OCI-LY7 (cell line): ENCODE results near the gene ZFYVE28. TPM values are rescaled to one million over a fixed set of nuclear protein-coding genes. Genes with fewer than 3 reads are reported as not detected.

Experiments used
- BruUV-seq: library from RNA; stranded (reverse); fragments of 400-500 nt; replicated peaks from 2 replicates; lab custom pipeline; 2021; lab: Mats Ljungman, UMichigan
- CTCF ChIA-PET: fragments of 300-600 bp; sonication (Branson Sonifier 250); formaldehyde crosslinking; loops from one replicate; lab custom pipeline; 2022; ENCODE audit warnings: antibody characterized with exemption; ENCODE audit not compliant: unreplicated experiment; lab: Charles Lee
- POLR2A ChIA-PET: fragments of 300-600 bp; sonication (Branson Sonifier 250); formaldehyde crosslinking; loops from one replicate; lab custom pipeline; 2022; ENCODE audit warnings: antibody characterized with exemption; lab: Charles Lee
- DNase-seq: peaks from one replicate; pipeline ENCODE4 v3.0.0-alpha.2; 2015; ENCODE audit warnings: low spot score
- H2AFZ ChIP-seq: fragments of 200-600 bp; sonication (generic), shearing (Covaris generic); 2 replicates; pipeline ENCODE4 v1.6.1; 2014; ENCODE audit warnings: mild to moderate bottlenecking, antibody characterized with exemption, low read length, moderate library complexity
- H3K27ac ChIP-seq: fragments of 200-600 bp; sonication (generic); 2 replicates; pipeline ENCODE4 v1.5.1; 2014; ENCODE audit warnings: mixed run types, low read depth, mild to moderate bottlenecking, moderate library complexity, low read length, inconsistent platforms; ENCODE audit not compliant: poor library complexity, severe bottlenecking
- H3K36me3 ChIP-seq: fragments of 200-600 bp; sonication (generic); 2 replicates; pipeline ENCODE4 v1.6.1; 2014; ENCODE audit warnings: mild to moderate bottlenecking, antibody characterized with exemption, low read length, moderate library complexity, mixed read lengths; ENCODE audit not compliant: insufficient read depth
- H3K4me1 ChIP-seq: fragments of 200-600 bp; sonication (generic); 2 replicates; pipeline ENCODE4 v1.5.1; 2014; ENCODE audit warnings: mild to moderate bottlenecking, low read length; ENCODE audit not compliant: insufficient read depth, poor library complexity, severe bottlenecking
- H3K4me2 ChIP-seq: fragments of 200-600 bp; sonication (generic); 2 replicates; pipeline ENCODE4 v1.6.1; 2014; ENCODE audit warnings: mild to moderate bottlenecking, low read length
- H3K4me3 ChIP-seq: fragments of 200-600 bp; sonication (generic); 2 replicates; pipeline ENCODE4 v1.5.1; 2014; ENCODE audit warnings: mild to moderate bottlenecking, low read depth, low read length; ENCODE audit not compliant: poor library complexity, severe bottlenecking
- H3K79me2 ChIP-seq: fragments of 200-600 bp; sonication (generic); 2 replicates; pipeline ENCODE4 v1.6.1; 2016; ENCODE audit warnings: low read depth, mild to moderate bottlenecking, low read length, moderate library complexity, mixed read lengths; ENCODE audit not compliant: insufficient read depth
- H3K9me2 ChIP-seq: fragments of 200-600 bp; sonication (generic); 2 replicates; pipeline ENCODE4 v1.6.1; 2016; ENCODE audit warnings: mild to moderate bottlenecking, low read length, mixed read lengths; ENCODE audit not compliant: insufficient read depth
- H3K9me3 ChIP-seq: fragments of 200-600 bp; sonication (generic); 2 replicates; pipeline ENCODE4 v1.6.1; 2014; ENCODE audit warnings: mild to moderate bottlenecking, mixed run types, low read length, mixed read lengths
- H4K20me1 ChIP-seq: fragments of 200-600 bp; sonication (generic); 2 replicates; pipeline ENCODE4 v1.6.1; 2014; ENCODE audit warnings: mild to moderate bottlenecking, antibody characterized with exemption, low read length, moderate library complexity, mixed read lengths; ENCODE audit not compliant: insufficient read depth
- CTCF ChIP-seq: fragments of 200-600 bp; sonication (generic); conservative IDR thresholded peaks from 2 replicates; pipeline ENCODE4 v1.5.1; 2014; ENCODE audit warnings: mild to moderate bottlenecking, antibody characterized with exemption, low read length, moderate library complexity, mixed read lengths
- EZH2phosphoT487 ChIP-seq: fragments of 200-600 bp; sonication (generic); IDR thresholded peaks from 2 replicates; pipeline ENCODE4 v1.6.1; 2018; ENCODE audit warnings: low read depth, borderline replicate concordance, mild to moderate bottlenecking, mixed run types, antibody characterized with exemption, low read length, moderate library complexity, mixed read lengths
- intact Hi-C: fragments of 100-400 bp; cut with micrococcal nuclease; formaldehyde crosslinking; loops from one replicate; pipeline ENCODE4 v1.10.0; 2022; ENCODE audit not compliant: unreplicated experiment
- total RNA-seq, 2 experiments: library from RNA; depleted of rRNA in 1 of 2; stranded (reverse); fragments of >200 nt in 1 of 2; shearing (Covaris generic) in 1 of 2; gene quantifications; 2 replicates each; pipeline ENCODE4 v1.2.3, GENCODE V29; 2014 to 2022

ZFYVE28 gene
- total RNA-seq, 2 experiments from 2014 or later: 0.32 TPM; not detected in 1

GRCh38 chr4:2434420-2434819 is 16.0 kb upstream of the ZFYVE28 start:
- H3K79me2 ChIP-seq: no peaks in the 10 kb centered on the region
- BruUV-seq: no TSS peak
- no peak overlapping the region for H3K27ac ChIP-seq
- H3K4me3 ChIP-seq: no peak overlapping the region
- H4K20me1 ChIP-seq: no peaks in the 10 kb centered on the region
- POLR2A ChIA-PET: no interaction called here
- intact Hi-C loops: no loop called here
- DNase-seq: no peak
- TF ChIP-seq CTCF: no peak
- no peak for TF ChIP-seq EZH2phosphoT487
- H2AFZ ChIP-seq: no peak overlapping the region
- no peaks in the 10 kb centered on the region for H3K36me3 ChIP-seq
- H3K4me1 ChIP-seq: no peaks in the 10 kb centered on the region
- no peaks in the 10 kb centered on the region for H3K9me2 ChIP-seq
- H3K4me2 ChIP-seq: no peak overlapping the region
- no peaks in the 10 kb centered on the region for H3K9me3 ChIP-seq
- CTCF ChIA-PET: no interaction called here

- Histone ChIP-seq H3K9me3 (no peaks in the 10 kb centered on the region), H3K4me2 (no peak overlapping the region), H3K27ac (no peak overlapping the region), H4K20me1 (no peaks in the 10 kb centered on the region), H2AFZ (no peak overlapping the region), H3K36me3 (no peaks in the 10 kb centered on the region), H3K9me2 (no peaks in the 10 kb centered on the region), H3K4me1 (no peaks in the 10 kb centered on the region), H3K79me2 (no peaks in the 10 kb centered on the region), H3K4me3 (no peak overlapping the region)
- intact Hi-C loops: no loop called here
- POLR2A ChIA-PET: no interaction called here
- TF ChIP-seq CTCF (no peak), EZH2phosphoT487 (no peak)
- BruUV-seq: no TSS peak
- no peak for DNase-seq
- CTCF ChIA-PET: no interaction called here
Observed at GRCh38 chr4:2433609-2434350, 15.3 kb upstream of the ZFYVE28 start.

- H3K27ac ChIP-seq: no peak overlapping the region
- ChIA-PET CTCF (no interaction called here), POLR2A (no interaction called here)
- H3K79me2 ChIP-seq: no peaks in the 10 kb centered on the region
- H3K9me3 ChIP-seq: no peaks in the 10 kb centered on the region
- BruUV-seq: no TSS peak
- intact Hi-C loops: no loop called here
- no peak overlapping the region for H2AFZ ChIP-seq
- TF ChIP-seq EZH2phosphoT487: no peak
- no peaks in the 10 kb centered on the region for H3K36me3 ChIP-seq
- no peaks in the 10 kb centered on the region for H3K4me1 ChIP-seq
- H3K4me3 ChIP-seq: no peak overlapping the region
- no peaks in the 10 kb centered on the region for H3K9me2 ChIP-seq
- DNase-seq: no peak
- no peaks in the 10 kb centered on the region for H4K20me1 ChIP-seq
- no peak overlapping the region for H3K4me2 ChIP-seq
Observed at GRCh38 chr4:2432991-2433530, 14.6 kb upstream of the ZFYVE28 start.
